SH-SY5Y (cell line): ENCODE results near the gene NINL.

ENCODE experiments used
- GATA2 ChIP-seq: IDR thresholded peaks from 2 replicates; pipeline ENCODE4 v1.6.1; 2011; ENCODE audit warnings: mild to moderate bottlenecking, low read depth, low read length
- GATA3 ChIP-seq: IDR thresholded peaks from 2 replicates; pipeline ENCODE4 v1.6.1; 2011; ENCODE audit warnings: low read depth, mild to moderate bottlenecking, low read length, moderate library complexity

NINL gene

DNA sequence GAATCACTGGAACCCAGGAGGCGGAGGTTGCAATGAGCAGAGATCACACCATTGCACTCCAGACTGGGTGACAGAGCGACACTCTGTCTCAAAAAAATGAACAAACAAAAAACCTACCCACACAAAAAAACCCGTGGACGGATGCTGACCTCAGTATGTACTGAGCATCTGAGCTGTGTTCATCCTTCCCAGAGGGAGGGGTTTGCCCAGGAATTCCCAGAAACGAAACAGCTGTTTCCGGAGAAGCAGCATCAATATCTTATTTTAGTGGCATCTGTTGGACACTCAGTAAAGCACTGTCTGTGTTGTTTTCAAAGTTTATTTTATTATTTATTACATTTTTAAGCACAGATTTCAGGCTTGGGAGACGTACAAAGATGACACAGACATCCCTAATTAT lies 19.8 kb upstream of the NINL start:
- TF ChIP-seq GATA2 (no peak), GATA3 (no peak)

GRCh38 chr20:25604611-25605010 lies 19.3 kb upstream of the NINL start:
- no peak for TF ChIP-seq GATA2
- TF ChIP-seq GATA3: no peak

DNA sequence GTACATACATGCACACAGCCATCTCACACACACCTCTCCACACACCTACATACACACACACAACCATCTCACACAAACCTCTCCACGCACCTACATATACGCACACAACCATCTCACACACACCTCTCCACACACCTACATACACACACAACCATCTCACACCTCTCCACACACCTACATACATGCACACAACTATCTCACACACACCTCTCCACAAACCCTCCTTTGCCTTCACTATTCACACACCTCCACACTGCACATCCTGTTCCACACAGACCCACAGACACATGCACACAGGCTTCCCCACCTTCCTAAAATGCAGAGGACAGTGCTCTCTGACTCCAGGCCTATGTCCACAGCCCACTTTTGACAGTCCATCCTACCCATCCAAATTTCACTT lies 16.3 kb upstream of the NINL start:
- no peak for TF ChIP-seq GATA3

- TF ChIP-seq GATA2: no peak
Measured at GRCh38 chr20:25600632-25601031, 15.3 kb upstream of the NINL start.

GRCh38 chr20:25592135-25592852 lies 7.0 kb upstream of the NINL start:
- TF ChIP-seq GATA3 (no peak), GATA2 (no peak)

- TF ChIP-seq GATA2 (no peak), GATA3 (no peak)
Measured at GRCh38 chr20:25588491-25588890, 3.2 kb upstream of the NINL start.

DNA sequence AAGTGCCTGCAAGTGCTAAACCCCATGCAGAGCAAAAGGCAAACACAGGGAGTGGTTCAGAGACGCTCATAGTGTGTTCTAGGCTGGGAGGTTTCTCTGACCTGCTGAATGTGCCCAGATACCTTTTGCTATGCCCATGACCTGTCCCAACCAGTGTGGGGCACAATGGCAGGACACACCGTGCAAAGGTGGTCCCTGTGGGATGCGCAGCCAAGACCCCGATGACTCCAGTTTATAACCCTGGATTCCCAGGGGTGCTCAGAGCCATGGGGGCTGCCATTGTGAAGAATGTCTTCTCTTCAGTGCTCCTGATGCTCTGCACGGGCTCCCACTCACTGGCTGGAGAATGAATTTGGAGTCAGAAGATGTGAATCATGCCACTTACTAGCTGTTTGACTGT lies 2.2 kb upstream of the NINL start:
- TF ChIP-seq GATA2 (no peak), GATA3 (no peak)

GRCh38 chr20:25586877-25587276 lies 1.5 kb upstream of the NINL start:
- TF ChIP-seq GATA3 (no peak), GATA2 (no peak)

- TF ChIP-seq GATA2: no peak
- no peak for TF ChIP-seq GATA3
Measured at GRCh38 chr20:25580711-25581110, 4.6 kb downstream of the NINL start.

DNA sequence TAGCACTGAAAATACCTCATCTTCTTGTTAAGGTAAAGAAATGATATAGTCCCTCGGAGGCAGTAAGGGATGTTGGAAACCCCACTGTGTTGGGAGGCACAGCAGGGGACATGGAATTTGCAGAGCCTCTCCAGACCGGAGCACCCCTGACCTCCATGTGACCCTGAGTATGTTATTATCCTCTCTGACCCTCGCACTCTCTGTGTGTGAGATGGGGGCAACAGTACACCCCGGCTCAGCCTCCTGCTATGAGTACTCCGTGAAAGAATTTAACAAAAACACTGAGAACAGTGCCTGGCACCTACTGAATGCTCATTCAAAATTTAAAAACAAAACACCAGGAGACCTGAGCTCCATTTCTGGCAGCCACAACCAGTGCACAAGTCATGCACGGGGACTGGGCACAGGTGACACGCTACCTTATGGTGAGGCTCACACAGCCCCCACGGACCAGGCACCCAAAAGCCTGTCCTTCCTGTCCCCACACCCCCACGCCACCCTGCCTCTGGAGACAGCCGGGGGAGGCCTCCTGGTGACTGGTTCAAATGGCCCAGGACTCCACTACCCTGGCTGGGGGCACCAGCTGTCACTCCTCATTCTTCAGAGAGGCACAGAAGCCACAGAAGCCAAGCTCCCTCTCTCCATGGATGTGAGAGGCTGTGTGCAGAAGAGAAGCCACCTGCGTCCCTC lies 6.1 kb downstream of the NINL start:
- no peak for TF ChIP-seq GATA2
- TF ChIP-seq GATA3: no peak

DNA sequence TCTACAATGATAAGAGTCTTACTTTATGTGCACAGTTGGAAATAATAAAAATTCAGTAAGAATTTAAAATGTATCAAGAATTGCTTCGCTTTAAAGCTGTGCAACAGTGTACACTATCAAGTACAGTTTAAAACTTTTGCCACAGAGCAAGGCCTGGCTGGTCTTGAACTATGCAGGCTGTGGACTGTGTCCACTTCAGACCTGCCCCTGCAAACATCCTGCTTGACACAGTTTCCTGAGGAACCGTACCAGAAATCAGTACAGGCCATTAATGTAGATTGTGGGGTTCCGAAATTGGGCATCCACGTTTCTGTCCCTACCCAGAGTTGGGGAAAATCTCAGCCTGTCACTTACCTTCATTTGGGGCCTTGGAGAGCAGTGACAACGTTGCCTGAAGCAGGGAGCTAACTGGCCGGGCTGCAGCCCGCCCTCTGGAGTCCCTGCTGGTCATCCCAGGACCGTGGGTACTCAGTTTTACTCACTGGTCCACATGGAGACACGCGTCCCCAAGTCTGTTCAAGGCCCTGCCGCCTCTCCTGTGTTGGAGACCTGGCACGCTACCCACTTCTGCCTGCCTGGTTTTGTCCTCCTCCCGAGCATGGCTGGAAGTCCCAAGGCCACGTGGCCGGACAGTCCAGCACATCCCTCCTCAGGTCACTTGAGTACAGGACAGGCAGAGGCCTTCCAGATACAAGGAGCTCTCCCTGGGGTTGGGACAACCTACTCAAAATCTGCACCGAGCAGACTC lies 8.4 kb downstream of the NINL start:
- TF ChIP-seq GATA3: no peak
- TF ChIP-seq GATA2: no peak

- TF ChIP-seq GATA2 (no peak), GATA3 (no peak)
Measured at GRCh38 chr20:25574411-25574810, 10.9 kb downstream of the NINL start.

GRCh38 chr20:25573288-25574251 lies 11.8 kb downstream of the NINL start:
- no peak for TF ChIP-seq GATA2

DNA sequence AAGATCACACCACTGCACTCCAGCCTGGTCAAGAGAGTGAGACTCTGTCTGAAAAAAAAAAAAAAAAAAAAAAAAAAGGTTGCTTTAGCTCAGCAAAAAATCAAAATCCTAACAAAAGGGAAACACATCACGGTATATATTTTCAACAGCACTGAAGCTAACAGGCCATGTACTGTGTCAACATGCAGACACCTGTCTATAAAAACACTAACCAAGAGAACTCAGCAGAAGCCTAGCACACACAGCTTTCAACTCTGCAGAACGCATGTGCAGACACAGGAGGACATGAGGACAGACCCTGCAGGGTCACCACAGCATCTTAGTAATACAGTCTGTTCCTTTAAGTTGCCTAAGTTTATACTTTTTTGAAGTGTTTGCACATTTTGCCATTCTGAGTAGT lies 13.5 kb downstream of the NINL start:
- TF ChIP-seq GATA3 (no peak), GATA2 (no peak)

- TF ChIP-seq GATA2 (no peak), GATA3 (no peak)
Measured at GRCh38 chr20:25571240-25571639, 14.1 kb downstream of the NINL start.

- no peak for TF ChIP-seq GATA3
Measured at GRCh38 chr20:25570148-25570530, 15.2 kb downstream of the NINL start.
